ENCODE results near the gene STRN3. TPM values are rescaled to one million over a fixed set of nuclear protein-coding genes. Genes with fewer than 3 reads are reported as not detected.
"Not testable (repeated sequence)": the region's sequence is repeated elsewhere in the genome, so short reads cannot be mapped to it uniquely, and the experiment has no call there.

The STRN3 gene, protein sequence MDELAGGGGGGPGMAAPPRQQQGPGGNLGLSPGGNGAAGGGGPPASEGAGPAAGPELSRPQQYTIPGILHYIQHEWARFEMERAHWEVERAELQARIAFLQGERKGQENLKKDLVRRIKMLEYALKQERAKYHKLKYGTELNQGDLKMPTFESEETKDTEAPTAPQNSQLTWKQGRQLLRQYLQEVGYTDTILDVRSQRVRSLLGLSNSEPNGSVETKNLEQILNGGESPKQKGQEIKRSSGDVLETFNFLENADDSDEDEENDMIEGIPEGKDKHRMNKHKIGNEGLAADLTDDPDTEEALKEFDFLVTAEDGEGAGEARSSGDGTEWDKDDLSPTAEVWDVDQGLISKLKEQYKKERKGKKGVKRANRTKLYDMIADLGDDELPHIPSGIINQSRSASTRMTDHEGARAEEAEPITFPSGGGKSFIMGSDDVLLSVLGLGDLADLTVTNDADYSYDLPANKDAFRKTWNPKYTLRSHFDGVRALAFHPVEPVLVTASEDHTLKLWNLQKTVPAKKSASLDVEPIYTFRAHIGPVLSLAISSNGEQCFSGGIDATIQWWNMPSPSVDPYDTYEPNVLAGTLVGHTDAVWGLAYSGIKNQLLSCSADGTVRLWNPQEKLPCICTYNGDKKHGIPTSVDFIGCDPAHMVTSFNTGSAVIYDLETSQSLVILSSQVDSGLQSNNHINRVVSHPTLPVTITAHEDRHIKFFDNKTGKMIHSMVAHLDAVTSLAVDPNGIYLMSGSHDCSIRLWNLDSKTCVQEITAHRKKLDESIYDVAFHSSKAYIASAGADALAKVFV
- 10 to 100 TPM; 22.3 to 25.4 TPM for total RNA-seq

DNA sequence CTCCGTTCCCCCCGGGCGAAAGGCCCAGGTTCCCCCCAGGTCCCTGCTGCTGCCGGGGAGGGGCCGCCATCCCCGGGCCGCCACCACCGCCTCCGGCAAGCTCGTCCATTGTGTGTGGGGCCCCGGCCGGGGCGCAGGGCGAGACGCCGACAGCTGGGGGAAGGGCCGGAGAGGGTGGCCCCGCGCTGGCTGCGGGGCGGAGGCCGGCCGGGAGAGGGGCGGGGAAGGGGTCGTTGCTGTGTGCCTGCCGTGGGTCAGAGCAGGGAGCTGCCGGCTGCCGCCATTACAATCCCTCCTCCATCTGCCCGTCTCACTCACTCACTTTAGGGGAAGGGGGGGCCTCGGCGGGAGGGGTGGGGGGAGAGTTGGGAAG, at the start of gene STRN3:
STRN3 (minus strand) TSS at position 303 of the 373 bp plus-strand sequence; CDS start at position 109, 194 bp downstream.
- H3K27me3 Mint-ChIP-seq = no peaks in the 10 kb centered on the region
- ChIA-PET CTCF (interaction anchor here (1.0 to 1.6 kb wide), 6 partner anchors 11 to 182 kb away, joined by 3 to 4 read pairs (median 3); no protein-coding TSS in a partner anchor), POLR2A (interaction anchor here (0.8 to 3.3 kb wide), 27 partner anchors 10 to 467 kb away, joined by 3 to 47 read pairs (median 4); partner anchors contain the start of genes DTD2, G2E3, HEATR5A and HECTD1)
- peak within 1 kb of the TSS; percentile 94 for H3K4me3 Mint-ChIP-seq
- DNase-seq = no peak
- H3K9me3 Mint-ChIP-seq = no peaks in the 10 kb centered on the region
- H3K4me1 Mint-ChIP-seq = peaks cover 51% of the 10 kb centered on the region
- peak within 1 kb of the TSS; percentile 91 for H3K27ac Mint-ChIP-seq
- peaks cover 20% of the 10 kb centered on the region for H3K36me3 Mint-ChIP-seq (ENCODE audit: low read depth)

DNA sequence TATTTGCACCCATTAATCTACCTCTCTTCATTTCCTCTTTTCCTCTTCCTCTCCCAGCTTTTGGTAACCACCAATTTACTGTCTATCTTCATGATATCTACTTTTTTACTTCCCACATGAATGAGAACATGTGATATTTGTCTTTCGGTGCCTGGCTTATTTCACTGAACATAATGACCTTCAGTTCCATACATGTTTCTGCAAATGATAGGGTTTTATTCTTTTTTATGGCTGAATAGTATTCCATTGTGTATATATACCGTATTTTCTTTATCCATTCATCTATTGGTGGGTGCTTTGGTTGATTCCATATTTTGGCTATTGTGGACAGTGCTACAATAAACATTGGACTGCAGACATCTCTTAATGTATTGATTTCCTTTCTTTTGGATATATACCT, 49.0 kb upstream of the STRN3 start:
- H3K9me3 Mint-ChIP-seq = peaks cover 3% of the 10 kb centered on the region
- no peak overlapping the region for H3K27ac Mint-ChIP-seq
- peaks cover 4% of the 10 kb centered on the region for H3K36me3 Mint-ChIP-seq (ENCODE audit: low read depth)
- no peak for DNase-seq
- CTCF ChIA-PET = no interaction called here
- POLR2A ChIA-PET = no interaction called here
- no peaks in the 10 kb centered on the region for H3K4me1 Mint-ChIP-seq
- no peak overlapping the region for H3K4me3 Mint-ChIP-seq
- no peaks in the 10 kb centered on the region for H3K27me3 Mint-ChIP-seq

DNA sequence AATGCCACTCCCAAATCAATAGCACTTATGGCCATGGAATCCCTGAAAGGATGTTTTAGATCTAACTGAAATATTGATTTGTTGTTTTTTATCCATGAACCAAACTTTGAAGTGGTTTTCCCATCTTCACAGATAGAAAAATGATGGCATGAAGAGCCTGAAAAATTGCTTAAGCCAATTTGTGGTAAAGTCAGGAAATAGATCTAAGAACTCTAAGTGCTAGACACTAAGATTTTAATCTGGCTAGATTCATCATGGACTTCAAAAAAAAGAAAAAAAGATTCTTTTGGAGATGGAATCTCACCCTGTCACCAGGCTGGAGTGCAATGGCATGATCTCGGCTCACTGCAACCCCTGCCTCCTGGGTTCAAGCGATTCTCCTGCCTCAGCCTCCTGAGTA, 45.0 kb upstream of the STRN3 start:
- Mint-ChIP-seq H3K4me1 (no peaks in the 10 kb centered on the region), H3K27me3 (no peaks in the 10 kb centered on the region), H3K4me3 (no peak overlapping the region), H3K36me3 (ENCODE audit: low read depth) (peaks cover 4% of the 10 kb centered on the region), H3K9me3 (peaks cover 3% of the 10 kb centered on the region), H3K27ac (no peak overlapping the region)
- CTCF ChIA-PET = no interaction called here
- POLR2A ChIA-PET = no interaction called here
- DNase-seq = no peak

DNA sequence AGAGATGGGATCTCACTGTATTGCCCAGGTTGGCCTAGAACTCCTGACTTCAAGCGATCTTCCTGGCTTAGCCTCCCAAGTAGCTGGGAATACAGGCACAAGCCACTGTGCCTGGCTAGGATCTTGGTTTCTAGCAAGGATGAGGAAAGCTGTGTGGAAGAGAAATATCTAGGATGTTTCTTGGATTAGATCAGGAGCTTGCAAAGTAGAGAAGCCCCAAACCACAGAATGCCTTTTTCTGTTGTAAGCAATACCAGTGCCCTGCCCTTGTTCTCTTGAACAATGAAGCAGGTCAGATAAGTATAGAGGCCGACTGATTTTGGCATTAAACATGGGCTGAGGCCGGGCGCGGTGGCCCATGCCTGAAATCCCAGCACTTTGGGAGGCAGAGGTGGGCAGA, 44.3 kb upstream of the STRN3 start:
- Mint-ChIP-seq H3K36me3 (ENCODE audit: low read depth) (peaks cover 4% of the 10 kb centered on the region), H3K9me3 (peaks cover 3% of the 10 kb centered on the region), H3K27me3 (no peaks in the 10 kb centered on the region), H3K27ac (no peak overlapping the region), H3K4me1 (no peaks in the 10 kb centered on the region), H3K4me3 (no peak overlapping the region)
- ChIA-PET CTCF (no interaction called here), POLR2A (no interaction called here)
- no peak for DNase-seq

DNA sequence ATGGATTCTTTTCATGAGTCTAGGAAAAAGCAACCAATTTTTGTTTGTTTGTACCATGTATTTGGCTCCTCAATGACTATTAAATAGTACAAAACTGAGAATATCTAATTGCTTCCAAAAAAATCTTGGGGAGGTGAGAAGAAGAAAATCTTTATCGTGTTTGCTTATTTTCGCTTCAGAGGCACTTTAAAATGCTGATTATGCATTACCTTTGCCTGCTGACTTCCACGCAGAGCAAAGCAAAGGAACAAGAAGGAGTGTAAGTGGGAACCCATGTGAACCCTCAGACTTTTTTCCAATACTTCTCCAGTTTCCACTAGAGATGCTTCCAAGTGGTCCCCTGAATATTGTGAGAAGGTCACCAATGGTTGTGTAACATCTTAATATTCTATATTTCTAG, 43.2 kb upstream of the STRN3 start:
- POLR2A ChIA-PET = no interaction called here

DNA sequence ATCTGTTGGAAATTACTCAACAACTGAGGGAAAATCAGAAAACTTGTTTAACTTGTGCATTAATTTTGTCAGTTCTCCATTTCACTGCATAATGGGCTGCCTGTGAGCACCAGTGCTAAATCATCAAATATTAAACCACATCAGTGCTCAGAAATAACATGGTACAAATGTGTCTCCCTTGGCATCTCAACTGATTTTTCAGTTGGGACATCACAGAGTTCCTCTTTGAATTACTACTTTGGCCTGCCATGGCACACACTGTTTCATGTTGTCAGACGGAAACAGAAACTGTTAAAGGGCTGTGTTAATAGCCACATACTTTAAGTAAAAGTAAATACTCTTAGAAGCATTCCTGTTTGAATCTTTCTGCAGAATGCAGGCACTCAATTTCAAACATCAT, 42.1 kb upstream of the STRN3 start:
- Mint-ChIP-seq H3K36me3 (ENCODE audit: low read depth) (no peaks in the 10 kb centered on the region), H3K27me3 (no peaks in the 10 kb centered on the region), H3K4me3 (no peak overlapping the region), H3K27ac (no peak overlapping the region), H3K4me1 (no peaks in the 10 kb centered on the region), H3K9me3 (no peaks in the 10 kb centered on the region)
- POLR2A ChIA-PET = no interaction called here
- CTCF ChIA-PET = no interaction called here
- DNase-seq = no peak

More for the DNA sequence above, 43.2 kb upstream of the STRN3 start:
- Mint-ChIP-seq H3K4me3 (no peak overlapping the region), H3K36me3 (ENCODE audit: low read depth) (no peaks in the 10 kb centered on the region), H3K9me3 (no peaks in the 10 kb centered on the region), H3K27ac (no peak overlapping the region), H3K27me3 (no peaks in the 10 kb centered on the region), H3K4me1 (no peaks in the 10 kb centered on the region)
- CTCF ChIA-PET = no interaction called here
- DNase-seq = no peak

DNA sequence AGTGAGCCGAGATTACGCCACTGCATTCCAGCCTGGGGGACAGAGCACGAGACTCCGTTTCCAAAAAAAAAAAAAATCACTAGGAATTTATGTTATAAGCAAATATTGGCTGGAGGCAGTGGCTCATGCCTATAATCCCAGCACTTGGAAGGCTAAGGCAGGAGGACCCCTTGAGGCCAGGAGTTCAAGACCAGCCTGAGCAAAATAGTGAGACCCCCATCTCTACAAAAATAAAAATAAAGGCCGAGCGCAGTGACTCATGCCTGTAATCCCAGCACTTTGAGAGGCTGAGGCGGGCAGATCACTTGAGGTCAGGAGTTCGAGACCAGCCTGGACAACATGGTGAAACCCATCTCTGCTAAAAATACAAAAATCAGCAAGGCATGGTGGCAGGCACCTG, 36.7 kb upstream of the STRN3 start:
- H3K9me3 Mint-ChIP-seq; H3K4me3 Mint-ChIP-seq; H3K27me3 Mint-ChIP-seq; H3K36me3 Mint-ChIP-seq (ENCODE audit: low read depth); POLR2A ChIA-PET; CTCF ChIA-PET; DNase-seq; H3K27ac Mint-ChIP-seq; H3K4me1 Mint-ChIP-seq: not testable (repeated sequence)

DNA sequence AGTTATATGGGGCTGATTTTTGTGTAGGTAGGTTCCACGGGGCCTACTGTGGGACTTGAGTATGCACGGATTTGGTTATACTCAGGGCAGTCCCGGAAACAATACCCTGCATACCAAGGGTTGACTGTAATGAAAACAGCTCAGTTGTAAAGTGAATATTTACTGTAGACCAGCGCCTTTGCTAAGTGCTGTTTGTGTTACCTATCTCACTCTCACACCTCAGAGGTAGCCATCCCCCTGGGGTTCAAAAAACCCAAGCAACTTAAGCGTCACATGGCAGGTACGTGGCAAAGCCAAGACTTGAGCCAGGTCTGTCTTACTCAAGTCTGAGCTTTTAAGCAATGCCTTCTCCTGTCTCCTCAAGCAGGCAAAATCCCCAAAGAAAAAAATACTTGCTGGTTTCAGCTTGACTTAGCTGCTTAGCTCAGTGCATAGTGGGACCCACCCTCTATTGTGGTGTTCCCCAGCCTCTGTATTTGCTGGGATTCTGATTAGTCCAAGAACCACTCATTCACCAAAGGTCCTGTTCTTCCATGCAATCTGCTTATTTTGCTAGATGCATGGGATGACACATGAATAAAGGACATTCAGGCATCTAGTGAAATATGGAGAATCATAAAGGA, 34.2 kb upstream of the STRN3 start:
- no peaks in the 10 kb centered on the region for H3K4me1 Mint-ChIP-seq
- H3K27me3 Mint-ChIP-seq = no peaks in the 10 kb centered on the region
- no peaks in the 10 kb centered on the region for H3K9me3 Mint-ChIP-seq
- ChIA-PET CTCF (no interaction called here), POLR2A (no interaction called here)
- H3K27ac Mint-ChIP-seq = no peak overlapping the region
- H3K36me3 Mint-ChIP-seq (ENCODE audit: low read depth) = no peaks in the 10 kb centered on the region
- no peak overlapping the region for H3K4me3 Mint-ChIP-seq
- DNase-seq = no peak

DNA sequence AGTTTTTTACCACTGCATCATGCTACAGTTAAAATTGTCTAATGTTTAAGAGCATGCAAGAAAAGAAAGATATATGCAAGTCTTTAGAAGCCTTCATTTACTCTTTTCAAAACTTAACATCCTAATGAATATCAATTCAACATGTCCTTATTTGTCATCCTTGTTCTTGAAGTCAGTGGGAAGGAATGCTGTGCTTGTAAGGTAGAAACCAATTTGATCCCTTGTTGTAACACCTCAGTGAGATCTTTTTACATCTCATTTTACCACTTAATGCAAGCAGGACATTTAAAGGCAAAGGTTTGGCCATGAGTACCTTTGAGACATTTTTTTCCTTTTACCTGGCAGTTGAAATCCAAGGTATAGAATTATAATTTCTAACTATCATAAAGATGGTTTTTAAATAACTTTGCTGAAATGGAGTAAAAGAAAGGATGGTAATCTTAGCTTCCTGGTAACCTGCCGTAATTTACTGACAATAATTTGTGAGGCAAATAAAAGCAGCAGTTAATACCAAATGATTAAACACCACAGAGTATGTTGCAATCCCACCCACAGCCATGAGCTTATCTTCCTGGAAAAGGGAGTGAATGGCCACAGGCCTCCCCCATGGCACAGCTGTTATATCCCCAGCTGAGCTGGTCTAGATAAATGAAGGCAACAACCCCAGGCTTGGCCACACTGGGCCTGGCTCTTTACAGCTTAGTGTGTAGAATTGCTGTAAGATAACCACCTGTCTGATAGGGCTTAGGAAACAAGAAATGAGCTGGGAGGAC, 33.2 kb upstream of the STRN3 start:
- Mint-ChIP-seq H3K27me3 (no peaks in the 10 kb centered on the region), H3K4me1 (no peaks in the 10 kb centered on the region), H3K27ac (no peak overlapping the region), H3K9me3 (no peaks in the 10 kb centered on the region), H3K36me3 (ENCODE audit: low read depth) (no peaks in the 10 kb centered on the region), H3K4me3 (no peak overlapping the region)
- ChIA-PET POLR2A (no interaction called here), CTCF (no interaction called here)
- no peak for DNase-seq

DNA sequence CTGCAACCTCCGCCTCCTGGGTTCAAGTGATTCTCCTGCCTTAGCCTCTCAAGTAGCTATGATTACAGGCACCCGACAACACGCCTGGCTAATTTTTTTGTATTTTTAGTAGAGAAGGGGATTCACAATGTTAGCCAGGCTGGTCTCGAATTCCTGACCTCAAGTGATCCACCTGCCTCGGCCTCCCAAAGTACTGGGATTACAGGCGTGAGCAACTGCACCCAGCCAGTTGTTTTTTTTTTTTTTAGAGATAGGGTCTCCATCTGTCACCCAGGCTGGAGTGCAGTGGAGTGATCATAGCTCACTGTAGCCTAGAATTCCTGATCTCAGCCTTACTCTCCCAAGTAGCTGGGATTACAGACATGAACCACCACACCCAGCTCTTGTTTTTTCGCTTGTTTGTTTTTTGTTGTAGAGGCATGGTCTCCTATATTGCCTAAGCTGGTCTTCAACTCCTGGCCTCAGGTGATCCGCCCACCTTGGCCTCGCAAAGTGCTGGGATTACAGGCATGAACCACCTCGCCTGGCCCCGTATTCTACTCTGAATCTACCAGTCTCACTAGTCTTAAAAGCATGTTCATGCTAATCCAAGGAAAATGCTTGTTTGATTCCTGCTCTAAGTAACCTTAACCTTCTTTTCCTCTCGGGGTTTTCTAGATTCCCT, 31.7 kb upstream of the STRN3 start:
- Mint-ChIP-seq H3K4me1 (no peaks in the 10 kb centered on the region), H3K9me3 (no peaks in the 10 kb centered on the region), H3K4me3 (no peak overlapping the region), H3K36me3 (ENCODE audit: low read depth) (no peaks in the 10 kb centered on the region), H3K27ac (no peak overlapping the region), H3K27me3 (no peaks in the 10 kb centered on the region)
- no peak for DNase-seq
- ChIA-PET POLR2A (no interaction called here), CTCF (interaction anchor here (0.7 kb wide), 1 partner anchor 63 kb away, joined by 3 read pairs; no protein-coding TSS in a partner anchor)

DNA sequence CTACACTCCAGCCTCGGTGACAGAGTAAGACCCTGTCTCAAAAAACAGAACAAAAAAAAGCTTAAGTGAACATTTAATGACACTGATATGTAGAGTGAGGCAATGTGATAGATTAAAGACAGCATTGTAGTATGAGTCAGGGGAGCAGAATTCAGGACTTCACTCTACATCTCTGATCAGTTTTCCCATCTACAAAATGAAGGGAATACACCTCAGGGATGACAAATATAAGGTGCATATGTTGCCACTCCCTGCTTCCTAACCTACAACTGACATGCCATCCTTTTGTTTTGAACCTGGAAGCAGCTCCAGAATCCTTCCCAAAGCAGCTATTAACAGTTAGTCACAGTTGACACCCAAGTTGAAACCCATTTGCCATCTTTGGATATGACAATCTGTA, 30.9 kb upstream of the STRN3 start:
- H3K9me3 Mint-ChIP-seq = no peaks in the 10 kb centered on the region
- H3K4me1 Mint-ChIP-seq = no peaks in the 10 kb centered on the region
- ChIA-PET POLR2A (no interaction called here), CTCF (interaction anchor here (0.9 kb wide), 1 partner anchor 14 kb away, joined by 4 read pairs; no protein-coding TSS in a partner anchor)
- H3K4me3 Mint-ChIP-seq = no peak overlapping the region
- H3K27ac Mint-ChIP-seq = no peak overlapping the region
- H3K36me3 Mint-ChIP-seq (ENCODE audit: low read depth) = no peaks in the 10 kb centered on the region
- DNase-seq = no peak
- no peaks in the 10 kb centered on the region for H3K27me3 Mint-ChIP-seq

DNA sequence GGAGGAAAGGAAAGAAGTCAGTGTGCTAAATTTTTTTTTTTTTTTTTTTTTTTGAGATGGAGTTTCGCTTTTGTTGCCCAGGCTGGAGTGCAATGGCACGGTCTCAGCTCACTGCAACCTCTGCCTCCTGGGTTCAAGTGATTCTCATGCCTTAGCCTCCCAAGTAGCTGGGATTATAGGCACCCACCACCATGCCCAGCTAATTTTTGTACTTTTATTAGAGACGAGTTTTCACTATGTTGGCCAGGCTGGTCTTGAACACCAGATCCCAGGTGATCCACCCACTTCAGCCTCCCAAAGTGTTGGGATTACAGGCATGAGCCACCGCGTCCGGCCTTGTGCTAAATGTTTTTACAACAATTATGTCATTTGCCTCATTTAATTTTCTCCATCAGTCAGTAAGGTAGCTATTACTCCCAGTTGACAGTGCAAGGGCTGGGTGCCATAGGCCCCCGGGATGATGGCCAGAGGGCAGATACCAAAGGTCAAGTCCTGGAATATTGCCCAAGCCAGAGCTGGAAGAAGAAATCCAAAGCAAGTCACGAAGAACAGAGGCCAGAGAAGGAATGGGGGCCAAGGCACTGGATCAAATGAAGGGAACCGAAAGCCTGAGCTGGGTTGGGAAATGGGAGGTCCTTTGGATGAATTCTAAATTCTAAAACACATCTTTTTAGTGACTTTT, 26.9 kb upstream of the STRN3 start:
- DNase-seq; H3K9me3 Mint-ChIP-seq; POLR2A ChIA-PET; H3K27ac Mint-ChIP-seq; H3K4me3 Mint-ChIP-seq; H3K27me3 Mint-ChIP-seq; H3K36me3 Mint-ChIP-seq (ENCODE audit: low read depth); H3K4me1 Mint-ChIP-seq: not testable (repeated sequence)
- CTCF ChIA-PET = interaction anchor here (0.7 kb wide), 1 partner anchor 268 kb away, joined by 3 read pairs; no protein-coding TSS in a partner anchor

All from activated CD4-positive, alpha-beta memory T cell treated with anti-CD3 and anti-CD28 coated beads, Interleukin-2, amount 10 ng/mL, durations not matched to agents 7 days and 5 days (primary cell).